Liver (tissue), 9 donors: Measurements from ENCODE around the gene PIAS1. TPM values are rescaled to one million over a fixed set of nuclear protein-coding genes. Genes with fewer than 3 reads are reported as not detected.

Experiments used
- DNase-seq: peaks from one replicate; pipeline ENCODE4 v3.0.0-alpha.2; 2017; ENCODE audit warnings: low spot score
- H3K27ac ChIP-seq, 2 donors: one replicate each; pipeline ENCODE4 v1.7.0; 2013; ENCODE audit warnings: inconsistent platforms in 2 of 2, low read length in 2 of 2, control low read depth in 1 of 2, low read depth in 1 of 2, mild to moderate bottlenecking in 1 of 2
- H3K27me3 ChIP-seq, 4 donors: one replicate each; pipeline versions ENCODE4 v1.6.1 to v1.7.0; 2013; ENCODE audit warnings: low read length in 3 of 4, inconsistent platforms in 1 of 4, mild to moderate bottlenecking in 1 of 4, moderate library complexity in 1 of 4; ENCODE audit not compliant: control insufficient read depth in 4 of 4, insufficient read depth in 4 of 4
- H3K36me3 ChIP-seq, 4 donors: one replicate each; pipeline versions ENCODE4 v1.6.1 to v1.7.0; 2013; ENCODE audit warnings: low read length in 3 of 4, mild to moderate bottlenecking in 3 of 4, low read depth in 1 of 4, moderate library complexity in 1 of 4; ENCODE audit not compliant: control insufficient read depth in 4 of 4, insufficient read depth in 3 of 4
- H3K4me1 ChIP-seq, 4 donors: one replicate each; pipeline versions ENCODE4 v1.6.1 to v1.7.0; 2013; ENCODE audit warnings: low read length in 3 of 4, mild to moderate bottlenecking in 3 of 4, moderate library complexity in 1 of 4; ENCODE audit not compliant: control insufficient read depth in 4 of 4, insufficient read depth in 4 of 4
- H3K4me3 ChIP-seq, 3 donors: one replicate each; pipeline versions ENCODE4 v1.6.1 to v1.7.0; 2013; ENCODE audit warnings: low read length in 3 of 3, control low read depth in 1 of 3, low read depth in 1 of 3, mild to moderate bottlenecking in 1 of 3
- H3K9ac ChIP-seq, 2 donors: one replicate each; pipeline ENCODE4 v1.7.0; 2013; ENCODE audit warnings: low read length in 2 of 2, mild to moderate bottlenecking in 2 of 2, moderate library complexity in 2 of 2, control low read depth in 1 of 2, low read depth in 1 of 2
- H3K9me3 ChIP-seq, 4 donors: one replicate each; pipeline versions ENCODE4 v1.6.1 to v1.7.0; 2013; ENCODE audit warnings: low read length in 3 of 4; ENCODE audit not compliant: control insufficient read depth in 4 of 4
- ATF3 ChIP-seq: IDR thresholded peaks from 2 replicates; pipeline ENCODE4 v1.6.1; 2016; ENCODE audit warnings: antibody characterized with exemption
- CTCF ChIP-seq: fragments of 150-350 bp; IDR thresholded peaks from 2 replicates; pipeline ENCODE4 v1.5.1; 2017; ENCODE audit warnings: improper control_type of control experiment, low read depth, low read length; ENCODE audit not compliant: missing input control
- FOXA1 ChIP-seq: IDR thresholded peaks from 2 replicates; pipeline ENCODE4 v1.6.1; 2016; ENCODE audit warnings: antibody characterized with exemption
- FOXA2 ChIP-seq: IDR thresholded peaks from 2 replicates; pipeline ENCODE4 v1.6.1; 2016; ENCODE audit warnings: antibody characterized with exemption
- GABPA ChIP-seq, 2 donors: IDR thresholded peaks in 1 of 2; conservative IDR thresholded peaks in 1 of 2; 2 replicates each; pipeline ENCODE4 v1.6.1; 2016; ENCODE audit warnings: antibody characterized with exemption in 2 of 2, mild to moderate bottlenecking in 1 of 2, moderate library complexity in 1 of 2
- HNF4A ChIP-seq, 2 donors: conservative IDR thresholded peaks; 2 replicates each; pipeline ENCODE4 v1.6.1; 2016; ENCODE audit warnings: antibody characterized with exemption in 2 of 2, mild to moderate bottlenecking in 2 of 2
- HNF4G ChIP-seq: IDR thresholded peaks from 2 replicates; pipeline ENCODE4 v1.6.1; 2016; ENCODE audit warnings: antibody characterized with exemption
- JUND ChIP-seq, 2 donors: IDR thresholded peaks; 2 replicates each; pipeline ENCODE4 v1.6.1; 2016; ENCODE audit warnings: antibody characterized with exemption in 2 of 2
- MAX ChIP-seq: IDR thresholded peaks from 2 replicates; pipeline ENCODE4 v1.6.1; 2016; ENCODE audit warnings: antibody characterized with exemption
- NR2F2 ChIP-seq: IDR thresholded peaks from 2 replicates; pipeline ENCODE4 v1.6.1; 2016; ENCODE audit warnings: antibody characterized with exemption
- RAD21 ChIP-seq, 2 donors: IDR thresholded peaks; 2 replicates each; pipeline ENCODE4 v1.6.1; 2016; ENCODE audit warnings: antibody characterized with exemption in 2 of 2, mild to moderate bottlenecking in 2 of 2
- REST ChIP-seq: IDR thresholded peaks from 2 replicates; pipeline ENCODE4 v1.6.1; 2016; ENCODE audit warnings: antibody characterized with exemption, mild to moderate bottlenecking
- RXRA ChIP-seq, 2 donors: IDR thresholded peaks; 2 replicates each; pipeline ENCODE4 v1.6.1; 2017 to 2018; ENCODE audit warnings: antibody characterized with exemption in 2 of 2, mild to moderate bottlenecking in 1 of 2
- TAF1 ChIP-seq: conservative IDR thresholded peaks from 2 replicates; pipeline ENCODE4 v1.6.1; 2016; ENCODE audit warnings: antibody characterized with exemption, mild to moderate bottlenecking
- YY1 ChIP-seq: IDR thresholded peaks from 2 replicates; pipeline ENCODE4 v1.6.1; 2016; ENCODE audit warnings: antibody characterized with exemption, mild to moderate bottlenecking
- ZBTB33 ChIP-seq: IDR thresholded peaks from 2 replicates; pipeline ENCODE4 v1.6.1; 2016; ENCODE audit warnings: antibody characterized with exemption
- WGBS: extraction: QIAGEN DNeasy Blood & Tissue Kit; methylation state at CpG from one replicate; pipeline ENCODE4 v1.1.7; 2013; 5-methylcytosine and 5-hydroxymethylcytosine counted together
- polyA plus RNA-seq, 2 donors: library from polyadenylated mRNA; stranded (reverse) in 1 of 2; unstranded in 1 of 2; fragments of 200-250 nt in 1 of 2; fragments of >200 nt in 1 of 2; fragmentation: Nextera tagmentation in 1 of 2; extraction: Ambion mirVana in 1 of 2; gene quantifications; one replicate each; pipeline versions ENCODE4 v1.2.1 to v1.2.3, GENCODE V29; 2013 to 2015
- total RNA-seq, 2 donors: library from RNA; depleted of rRNA; stranded (reverse); fragments of >200 nt; gene quantifications; one replicate each; pipeline ENCODE4 v1.2.3, GENCODE V29; 2014
- donor health status: healthy.
- donor health status: healthy.
- donor health status: healthy.
- donor health status: healthy.
- donor health status: healthy.

The PIAS1 gene
- total and polyA plus RNA-seq, 4 donors, result 5.6 to 18.8 (median 13.2) TPM

GRCh38 chr15:68188647-68189046, 134.5 kb downstream of the PIAS1 start:
- H3K36me3 ChIP-seq, result peaks cover 2 to 21% (median 16%) of the 10 kb centered on the region in 4 donors
- no peak for DNase-seq
- TF ChIP-seq JUND (IDR thresholded peaks at IDR 0.05) (no peak), MAX (no peak), YY1 (no peak), RAD21 (IDR thresholded peaks at IDR 0.05) (no peak), RXRA (IDR thresholded peaks at IDR 0.05) (no peak), TAF1 (no peak), NR2F2 (no peak), HNF4G (no peak), REST (no peak), FOXA1 (no peak), ATF3 (no peak), FOXA2 (no peak), HNF4A (conservative IDR thresholded peaks at IDR 0.05) (no peak), CTCF (no peak), GABPA (IDR thresholded peaks at IDR 0.05 in 1 of 2, conservative IDR thresholded peaks at IDR 0.05 in 1 of 2) (no peak)
- WGBS, result 65% methylated on average over 2 of the region's 2 CpGs
- no peak overlapping the region for H3K27ac ChIP-seq
- no peaks in the 10 kb centered on the region for H3K9me3 ChIP-seq
- H3K27me3 ChIP-seq, result no peaks in the 10 kb centered on the region
- no peak overlapping the region for H3K9ac ChIP-seq
- no peak overlapping the region for H3K4me3 ChIP-seq
- H3K4me1 ChIP-seq, result peaks cover 0 to 26% (median 13%) of the 10 kb centered on the region in 4 donors

GRCh38 chr15:68190048-68190447, 135.9 kb downstream of the PIAS1 start:
- Histone ChIP-seq H3K36me3 (peaks cover 2 to 10% (median 7%) of the 10 kb centered on the region in 4 donors), H3K4me1 (peaks cover 0 to 29% (median 13%) of the 10 kb centered on the region in 4 donors)

More at GRCh38 chr15:68190048-68190447, 135.9 kb downstream of the PIAS1 start:
- Histone ChIP-seq H3K4me3 (no peak overlapping the region), H3K27me3 (no peaks in the 10 kb centered on the region), H3K9ac (no peak overlapping the region), H3K27ac (no peak overlapping the region), H3K9me3 (no peaks in the 10 kb centered on the region)
- TF ChIP-seq TAF1 (no peak), ZBTB33 (no peak)
- DNase-seq, result no peak
- WGBS, result 89% methylated on average over 4 of the region's 4 CpGs
